SK-N-MC (cell line): ENCODE results near the gene GPATCH4.

Experiments used
- EZH2 ChIP-seq: fragments of 200-600 bp; sonication (generic); IDR thresholded peaks from one replicate; pipeline ENCODE4 v1.6.1; 2017; ENCODE audit warnings: antibody characterized with exemption
- FOXP2 ChIP-seq: optimal IDR thresholded peaks from 2 replicates; pipeline ENCODE3; 2011; ENCODE audit warnings: mild to moderate bottlenecking, moderate library complexity; ENCODE audit not compliant: insufficient read depth; ENCODE audit errors: extremely low read length, control extremely low read depth
- POLR2AphosphoS5 ChIP-seq: IDR thresholded peaks from 2 replicates; pipeline ENCODE4 v1.6.1; 2012; ENCODE audit warnings: mild to moderate bottlenecking, low read depth, low read length, borderline replicate concordance

DNA sequence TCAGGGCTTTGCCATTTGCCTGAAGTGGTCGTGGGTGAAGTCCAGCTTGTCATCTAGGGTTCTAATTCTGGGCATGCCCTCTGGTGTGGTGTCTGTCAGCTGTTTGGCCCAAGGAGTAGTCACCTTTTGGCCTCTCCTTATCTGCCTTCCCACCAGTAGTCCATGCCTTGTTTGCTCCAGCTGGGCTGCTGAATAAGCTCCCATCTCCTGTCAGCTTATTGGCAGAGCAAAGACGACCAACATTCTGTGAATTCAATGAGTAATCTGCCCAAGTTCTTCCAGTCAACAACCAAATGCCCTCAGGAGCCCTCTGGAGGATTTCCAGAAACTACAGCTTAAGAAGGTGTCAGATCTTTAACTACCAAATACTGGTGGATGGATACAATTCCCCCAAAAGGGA lies 47.7 kb upstream of the GPATCH4 start:
- TF ChIP-seq EZH2 = no peak
- no peak for TF ChIP-seq POLR2AphosphoS5
- TF ChIP-seq FOXP2 = no peak
